CD4-positive, alpha-beta T cell (primary cell): ENCODE data around the gene ABLIM1. TPM values are rescaled to one million over a fixed set of nuclear protein-coding genes. Genes with fewer than 3 reads are reported as not detected.

Source experiments
- ATAC-seq: fragments of 200-7000 bp; cut with Tn5 transposase; one replicate; pipeline ENCODE4 v1.10.0; 2022; ENCODE audit warnings: mild to moderate bottlenecking; ENCODE audit not compliant: poor library complexity
- CTCF ChIA-PET: fragments of 350-600 bp; sonication (Branson Sonifier 250); formaldehyde crosslinking; loops from one replicate; lab custom pipeline; 2021; ENCODE audit warnings: antibody characterized with exemption, inconsistent platforms; lab: Charles Lee
- POLR2A ChIA-PET: fragments of 350-600 bp; sonication (Branson Sonifier 250); formaldehyde crosslinking; loops from one replicate; lab custom pipeline; 2021; ENCODE audit warnings: antibody characterized with exemption, inconsistent platforms; lab: Charles Lee
- DNase-seq, 14 experiments: peaks; one replicate each; pipeline ENCODE4 v3.0.0-alpha.2; 2013 to 2020; ENCODE audit warnings: mixed read lengths in 2 of 14
- H3K27ac ChIP-seq, 2 donors: one replicate each; pipeline versions ENCODE4 v1.5.1 to v1.7.0; 2013; ENCODE audit warnings: low read length in 2 of 2, low read depth in 1 of 2, mild to moderate bottlenecking in 1 of 2
- H3K27me3 ChIP-seq, 2 experiments: 1 replicate in 1 of 2; 2 replicates in 1 of 2; pipeline versions ENCODE4 v1.6.1 to v1.7.0; 2013; ENCODE audit warnings: low read length in 2 of 2, control low read depth in 1 of 2, mild to moderate bottlenecking in 1 of 2, moderate library complexity in 1 of 2; ENCODE audit not compliant: insufficient read depth in 2 of 2, control insufficient read depth in 1 of 2
- H3K36me3 ChIP-seq: one replicate; pipeline ENCODE4 v1.6.1; 2013; ENCODE audit warnings: low read length, control low read depth; ENCODE audit not compliant: insufficient read depth
- H3K4me1 ChIP-seq: one replicate; pipeline ENCODE4 v1.6.1; 2013; ENCODE audit warnings: low read length, control low read depth; ENCODE audit not compliant: insufficient read depth
- H3K4me3 ChIP-seq: one replicate; pipeline ENCODE4 v1.5.1; 2013; ENCODE audit warnings: mild to moderate bottlenecking, low read length, moderate library complexity
- H3K9me3 ChIP-seq, 2 experiments: 1 replicate in 1 of 2; 2 replicates in 1 of 2; pipeline versions ENCODE4 v1.6.1 to v1.7.0; 2013; ENCODE audit warnings: low read length in 2 of 2, mild to moderate bottlenecking in 2 of 2, control low read depth in 1 of 2, moderate library complexity in 1 of 2; ENCODE audit not compliant: control insufficient read depth in 1 of 2, insufficient read depth in 1 of 2
- H3K27ac Mint-ChIP-seq: one replicate; pipeline ENCODE4 v1.8.0; 2020; ENCODE audit warnings: mixed read lengths
- H3K27me3 Mint-ChIP-seq: one replicate; pipeline ENCODE4 v1.8.0; 2021; ENCODE audit warnings: mixed read lengths
- H3K36me3 Mint-ChIP-seq: one replicate; pipeline ENCODE4 v1.8.0; 2021; ENCODE audit warnings: low read depth, mixed read lengths
- H3K4me1 Mint-ChIP-seq: one replicate; pipeline ENCODE4 v1.8.0; 2021; ENCODE audit warnings: low read depth, mixed read lengths
- H3K4me3 Mint-ChIP-seq: one replicate; pipeline ENCODE4 v1.8.0; 2020; ENCODE audit warnings: mild to moderate bottlenecking, mixed read lengths
- H3K9me3 Mint-ChIP-seq: one replicate; pipeline ENCODE4 v1.8.0; 2020; ENCODE audit warnings: mixed read lengths
- intact Hi-C, 2 experiments: fragments of 100-400 bp; cut with DNase I in 1 of 2; cut with micrococcal nuclease in 1 of 2; formaldehyde crosslinking; loops; one replicate each; pipeline versions ENCODE4 v1.15.1 to v1.9.0; 2023 to 2025; cut with DNase I, micrococcal nuclease
- total RNA-seq, 174 experiments: library from RNA in 2 of 174; stranded (reverse) in 2 of 174; gene quantifications; one replicate each; pipeline ENCODE4 v1.2.3 and lab custom pipeline; 2021 to 2026
- TF ChIP-seq, protein P1 (sequence below): fragments of 200-600 bp; IDR thresholded peaks from one replicate; pipeline ENCODE4 v1.8.0; 2022; ENCODE audit warnings: antibody characterized with exemption, mild to moderate bottlenecking

ABLIM1 gene
- total RNA-seq, 2 experiments from 2014 or later, result 217 to 224 TPM

DNA sequence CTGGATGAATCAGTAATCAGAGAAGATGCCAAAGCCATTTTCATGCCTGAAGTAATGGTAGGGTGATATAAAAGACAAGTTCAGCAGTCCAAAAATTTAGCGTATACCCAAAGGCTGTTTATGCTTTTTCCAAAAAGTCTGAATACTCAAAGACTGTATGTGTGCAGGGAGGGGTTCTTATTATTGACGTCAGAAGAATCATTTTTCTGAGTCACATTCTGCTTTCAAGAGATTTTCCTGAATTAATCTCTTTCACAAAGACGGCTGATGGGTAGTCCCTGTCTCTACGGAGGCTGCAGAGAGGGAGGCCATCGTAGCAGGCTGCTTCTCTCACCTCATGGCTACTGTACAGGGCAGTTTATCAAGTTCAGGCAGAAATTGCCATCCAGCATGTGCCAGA, 30.7 kb upstream of the ABLIM1 start:
- Mint-ChIP-seq H3K36me3 (no peaks in the 10 kb centered on the region), H3K27me3 (no peaks in the 10 kb centered on the region), H3K4me3 (no peak overlapping the region), H3K4me1 (no peaks in the 10 kb centered on the region), H3K27ac (no peak overlapping the region), H3K9me3 (no peaks in the 10 kb centered on the region)
- no peak overlapping the region for H3K27ac ChIP-seq
- H3K27me3 ChIP-seq, result no peaks in the 10 kb centered on the region
- no peak for ATAC-seq
- H3K36me3 ChIP-seq, result no peaks in the 10 kb centered on the region
- H3K4me3 ChIP-seq, result no peak overlapping the region
- no peaks in the 10 kb centered on the region for H3K9me3 ChIP-seq
- POLR2A ChIA-PET, result no interaction called here
- DNase-seq, result no peak
- CTCF ChIA-PET, result no interaction called here
- intact Hi-C loops, result no loop called here
- TF ChIP-seq, protein P1, sequence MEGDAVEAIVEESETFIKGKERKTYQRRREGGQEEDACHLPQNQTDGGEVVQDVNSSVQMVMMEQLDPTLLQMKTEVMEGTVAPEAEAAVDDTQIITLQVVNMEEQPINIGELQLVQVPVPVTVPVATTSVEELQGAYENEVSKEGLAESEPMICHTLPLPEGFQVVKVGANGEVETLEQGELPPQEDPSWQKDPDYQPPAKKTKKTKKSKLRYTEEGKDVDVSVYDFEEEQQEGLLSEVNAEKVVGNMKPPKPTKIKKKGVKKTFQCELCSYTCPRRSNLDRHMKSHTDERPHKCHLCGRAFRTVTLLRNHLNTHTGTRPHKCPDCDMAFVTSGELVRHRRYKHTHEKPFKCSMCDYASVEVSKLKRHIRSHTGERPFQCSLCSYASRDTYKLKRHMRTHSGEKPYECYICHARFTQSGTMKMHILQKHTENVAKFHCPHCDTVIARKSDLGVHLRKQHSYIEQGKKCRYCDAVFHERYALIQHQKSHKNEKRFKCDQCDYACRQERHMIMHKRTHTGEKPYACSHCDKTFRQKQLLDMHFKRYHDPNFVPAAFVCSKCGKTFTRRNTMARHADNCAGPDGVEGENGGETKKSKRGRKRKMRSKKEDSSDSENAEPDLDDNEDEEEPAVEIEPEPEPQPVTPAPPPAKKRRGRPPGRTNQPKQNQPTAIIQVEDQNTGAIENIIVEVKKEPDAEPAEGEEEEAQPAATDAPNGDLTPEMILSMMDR, result no peak
- H3K4me1 ChIP-seq, result peaks cover under 1% of the 10 kb centered on the region

DNA sequence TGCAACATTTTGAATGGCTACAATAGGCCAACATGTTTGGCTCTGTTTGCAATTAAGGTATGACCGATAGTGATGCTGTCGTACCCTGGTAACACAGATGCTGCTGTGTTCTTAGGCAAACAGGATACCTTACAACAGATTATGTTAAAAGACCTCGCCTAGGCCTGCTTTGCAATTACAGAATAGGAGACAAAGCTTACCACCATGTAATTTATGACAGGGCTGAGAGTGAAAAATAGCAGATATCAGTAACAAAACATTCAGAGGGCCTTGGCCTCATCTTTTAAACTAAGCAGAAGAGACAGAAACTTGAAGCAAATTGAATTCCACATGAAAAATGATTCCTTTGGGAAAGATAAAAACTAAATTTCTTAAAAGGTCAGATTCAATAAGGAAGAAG, 29.4 kb upstream of the ABLIM1 start:
- ChIA-PET POLR2A (no interaction called here), CTCF (interaction anchor here (0.7 kb wide), 1 partner anchor 216 kb away, joined by 4 read pairs; no protein-coding TSS in a partner anchor)
- no peak overlapping the region for H3K27ac Mint-ChIP-seq
- no peaks in the 10 kb centered on the region for H3K27me3 ChIP-seq
- H3K36me3 ChIP-seq, result no peaks in the 10 kb centered on the region
- H3K9me3 Mint-ChIP-seq, result no peaks in the 10 kb centered on the region
- ATAC-seq, result no peak
- no peaks in the 10 kb centered on the region for H3K36me3 Mint-ChIP-seq
- intact Hi-C loops, result no loop called here
- H3K9me3 ChIP-seq, result no peaks in the 10 kb centered on the region
- DNase-seq, result no peak
- TF ChIP-seq, protein P1, result no peak
- no peak overlapping the region for H3K4me3 Mint-ChIP-seq
- no peaks in the 10 kb centered on the region for H3K4me1 Mint-ChIP-seq
- no peaks in the 10 kb centered on the region for H3K27me3 Mint-ChIP-seq
- no peak overlapping the region for H3K4me3 ChIP-seq
- no peaks in the 10 kb centered on the region for H3K4me1 ChIP-seq
- no peak overlapping the region for H3K27ac ChIP-seq

DNA sequence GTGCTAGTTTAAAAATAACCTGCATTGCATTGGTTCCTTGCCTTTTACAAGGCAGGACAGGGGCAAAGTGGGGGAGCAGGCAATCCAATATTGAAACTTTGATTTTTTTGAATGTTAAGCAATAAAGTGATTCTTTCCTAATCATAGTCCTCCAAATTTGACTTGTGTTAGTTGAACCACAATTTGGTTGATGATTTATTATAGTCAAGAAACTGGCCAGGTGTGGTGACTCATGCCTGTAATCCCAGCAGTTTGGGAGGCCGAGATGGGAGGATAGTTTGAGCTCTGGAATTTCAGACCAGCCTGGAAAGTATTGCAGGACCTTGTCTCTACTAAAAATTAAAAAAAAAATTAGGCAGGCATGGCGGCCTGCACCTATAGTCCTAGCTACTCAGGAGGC, 27.9 kb upstream of the ABLIM1 start:
- Histone ChIP-seq H3K4me3 (no peak overlapping the region), H3K27ac (no peak overlapping the region), H3K36me3 (no peaks in the 10 kb centered on the region), H3K27me3 (no peaks in the 10 kb centered on the region), H3K4me1 (no peaks in the 10 kb centered on the region), H3K9me3 (no peaks in the 10 kb centered on the region)
- H3K27me3 Mint-ChIP-seq, result no peaks in the 10 kb centered on the region
- no peaks in the 10 kb centered on the region for H3K36me3 Mint-ChIP-seq
- ChIA-PET POLR2A (no interaction called here), CTCF (interaction anchor here (1.4 kb wide), 1 partner anchor 9 kb away, joined by 3 read pairs; no protein-coding TSS in a partner anchor)
- TF ChIP-seq, protein P1, result no peak
- no peak overlapping the region for H3K4me3 Mint-ChIP-seq
- no peak overlapping the region for H3K27ac Mint-ChIP-seq
- DNase-seq (no peak), ATAC-seq (no peak)
- H3K4me1 Mint-ChIP-seq, result no peaks in the 10 kb centered on the region
- intact Hi-C loops, result no loop called here
- H3K9me3 Mint-ChIP-seq, result no peaks in the 10 kb centered on the region
